COR-L47 (cell line): ENCODE results near the gene CD247.
A peak's percentile ranks its signal among the peaks of the same experiment; 100 is the strongest.

ENCODE experiments used
- DNase-seq: peaks from one replicate; lab custom pipeline; 2025; lab: John Stamatoyannopoulos, UW

The CD247 gene

DNA sequence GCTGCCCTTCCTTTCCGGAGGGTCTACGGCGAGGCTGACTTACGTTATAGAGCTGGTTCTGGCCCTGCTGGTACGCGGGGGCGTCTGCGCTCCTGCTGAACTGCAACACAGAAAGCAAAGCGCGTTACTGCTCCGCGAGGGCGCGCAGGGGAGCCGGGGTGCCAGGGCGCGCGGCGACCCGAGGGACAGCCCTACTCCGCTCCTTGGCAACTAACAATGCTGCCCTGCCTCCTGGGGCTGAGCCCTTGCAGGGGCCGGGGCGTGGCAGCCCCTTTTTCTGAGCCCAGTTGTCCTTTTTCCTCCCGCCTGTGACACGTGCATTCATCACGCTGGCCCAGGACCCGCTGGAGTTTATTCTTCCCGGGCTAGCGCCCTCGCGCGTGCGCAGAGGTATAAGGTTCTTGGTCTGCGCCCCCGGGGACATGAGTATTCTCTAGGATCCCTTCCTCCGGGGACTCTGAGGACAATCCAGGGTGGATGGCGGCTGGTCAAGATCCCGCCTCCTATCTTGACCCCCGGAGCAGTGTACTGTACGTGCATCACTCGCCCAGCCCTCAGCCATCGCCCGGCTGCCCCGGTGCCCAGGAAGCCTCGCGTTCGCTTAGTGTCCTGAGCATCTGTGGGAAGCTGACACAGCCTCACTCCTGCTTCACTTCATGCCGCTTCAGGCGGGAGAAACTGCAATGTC is 78.9 kb downstream of the CD247 start:
- peak; percentile 32 for DNase-seq

DNA sequence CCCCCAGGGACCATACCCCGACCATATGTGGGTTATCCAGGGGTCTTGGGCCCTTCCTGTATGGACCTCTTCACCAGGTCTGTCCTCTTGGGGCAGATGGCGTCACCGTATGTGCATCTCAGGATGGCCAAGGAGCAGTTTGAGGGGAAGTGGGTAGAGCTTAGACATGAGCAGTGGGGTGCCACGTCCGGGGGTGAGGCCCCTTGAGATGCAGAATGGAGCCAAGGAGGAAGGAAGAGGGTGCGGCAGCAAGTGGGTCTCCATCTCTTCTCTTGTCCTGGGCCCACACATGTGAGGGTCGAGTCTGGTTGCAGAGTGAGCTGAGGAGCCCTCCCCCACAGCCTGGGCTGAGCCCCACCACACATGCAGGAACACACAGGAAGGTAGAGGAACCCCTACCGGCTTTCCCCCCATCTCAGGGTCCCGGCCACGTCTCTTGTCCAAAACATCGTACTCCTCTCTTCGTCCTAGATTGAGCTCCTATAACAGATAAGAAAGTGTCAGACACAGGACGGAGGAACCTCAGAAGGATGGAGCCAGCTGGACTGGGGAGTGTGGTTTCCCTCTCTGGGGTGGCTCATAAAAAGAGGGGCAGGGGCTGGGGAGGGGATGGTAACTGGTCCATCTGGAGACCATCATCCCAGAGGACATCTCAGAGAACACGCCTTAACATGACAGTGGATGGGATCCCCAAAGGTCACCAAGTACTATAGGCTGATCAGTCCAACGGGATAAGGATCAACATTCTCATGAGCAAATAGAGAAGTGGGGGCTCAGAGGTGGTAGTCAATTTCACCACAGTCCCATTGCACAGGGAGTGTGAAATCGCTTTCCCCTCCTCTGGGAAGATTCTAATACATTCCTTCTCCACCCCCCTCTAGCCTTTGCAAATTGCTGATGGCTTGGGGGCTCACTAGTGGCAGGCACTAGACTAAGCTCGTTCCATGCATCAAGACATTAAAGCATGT is 79.9 kb downstream of the CD247 start:
- no peak for DNase-seq

DNA sequence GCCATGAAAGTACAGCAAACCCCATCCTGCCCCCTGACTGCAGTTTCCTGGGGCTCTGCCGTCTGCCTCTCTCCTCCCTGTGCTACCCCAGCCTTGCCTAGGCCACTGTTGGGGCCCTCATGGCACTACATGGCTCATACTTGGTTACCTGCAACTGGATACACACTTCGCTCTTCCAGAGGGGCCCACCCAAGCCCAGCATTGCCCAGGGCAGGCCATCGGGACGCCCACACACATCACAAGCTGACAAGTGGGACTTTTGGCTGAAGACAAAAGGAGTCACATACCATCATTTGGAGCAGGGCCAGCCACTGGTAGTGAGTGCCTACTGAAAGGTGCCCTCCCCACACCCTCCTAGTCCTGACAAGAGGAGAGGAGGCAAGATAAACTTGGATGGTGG is 82.8 kb downstream of the CD247 start:
- no peak for DNase-seq

DNA sequence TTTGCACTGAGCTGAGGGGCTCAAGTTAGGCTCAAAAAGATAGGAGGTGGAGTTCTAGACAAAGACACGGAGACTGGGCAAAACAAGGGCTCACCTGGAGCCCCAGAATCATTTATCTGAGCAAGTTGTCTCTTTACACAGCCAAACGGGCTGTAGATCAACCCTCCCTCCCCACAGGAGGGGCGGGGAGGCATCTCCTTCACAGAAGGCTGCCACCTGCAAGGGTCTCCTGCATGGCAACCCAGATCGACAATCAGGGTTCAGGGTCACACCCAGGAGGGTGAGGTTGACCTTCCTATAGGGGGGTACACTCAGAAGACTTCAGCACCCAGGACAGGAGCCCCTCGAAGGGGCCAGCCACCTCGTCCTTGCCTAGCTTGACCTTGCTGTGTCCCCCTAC is 84.0 kb downstream of the CD247 start:
- no peak for DNase-seq

DNA sequence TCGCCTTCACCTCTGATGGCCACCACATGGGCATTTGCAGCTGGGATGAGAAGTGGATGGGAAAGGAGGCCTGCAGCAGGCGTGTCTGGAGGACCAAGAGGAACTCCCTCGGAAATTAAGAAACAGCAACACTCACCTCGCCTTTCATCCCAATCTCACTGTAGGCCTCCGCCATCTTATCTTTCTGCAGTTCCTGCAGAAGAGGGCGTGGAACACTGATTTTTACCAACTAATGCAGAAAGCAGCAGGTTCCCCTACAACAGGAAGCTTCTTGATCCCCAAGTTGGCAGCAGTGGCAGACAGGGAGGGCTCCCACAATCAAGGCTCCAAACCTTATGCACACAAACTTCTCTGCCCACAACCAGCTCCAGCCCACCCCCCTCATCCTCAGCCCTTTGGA is 84.4 kb downstream of the CD247 start:
- DNase-seq, result no peak

DNA sequence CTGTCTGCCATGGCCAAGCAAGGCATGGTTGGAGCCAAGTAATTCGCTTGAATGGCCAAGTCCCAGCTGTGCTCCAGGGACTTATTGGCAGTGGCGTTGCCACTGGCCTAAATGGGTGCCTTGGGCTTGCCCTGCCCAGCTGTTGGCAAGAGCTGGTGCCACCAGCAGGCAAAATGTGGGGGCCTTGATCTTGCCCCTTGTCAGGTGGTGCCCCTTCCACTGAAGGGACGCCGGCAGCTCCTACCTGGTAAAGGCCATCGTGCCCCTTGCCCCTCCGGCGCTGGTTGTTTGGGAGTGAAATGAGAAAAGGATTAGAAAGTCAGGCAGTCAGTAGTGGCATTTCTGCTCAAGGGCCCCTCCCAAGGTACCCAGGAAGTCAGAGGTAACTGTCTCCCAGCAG is 85.5 kb downstream of the CD247 start:
- no peak for DNase-seq

DNA sequence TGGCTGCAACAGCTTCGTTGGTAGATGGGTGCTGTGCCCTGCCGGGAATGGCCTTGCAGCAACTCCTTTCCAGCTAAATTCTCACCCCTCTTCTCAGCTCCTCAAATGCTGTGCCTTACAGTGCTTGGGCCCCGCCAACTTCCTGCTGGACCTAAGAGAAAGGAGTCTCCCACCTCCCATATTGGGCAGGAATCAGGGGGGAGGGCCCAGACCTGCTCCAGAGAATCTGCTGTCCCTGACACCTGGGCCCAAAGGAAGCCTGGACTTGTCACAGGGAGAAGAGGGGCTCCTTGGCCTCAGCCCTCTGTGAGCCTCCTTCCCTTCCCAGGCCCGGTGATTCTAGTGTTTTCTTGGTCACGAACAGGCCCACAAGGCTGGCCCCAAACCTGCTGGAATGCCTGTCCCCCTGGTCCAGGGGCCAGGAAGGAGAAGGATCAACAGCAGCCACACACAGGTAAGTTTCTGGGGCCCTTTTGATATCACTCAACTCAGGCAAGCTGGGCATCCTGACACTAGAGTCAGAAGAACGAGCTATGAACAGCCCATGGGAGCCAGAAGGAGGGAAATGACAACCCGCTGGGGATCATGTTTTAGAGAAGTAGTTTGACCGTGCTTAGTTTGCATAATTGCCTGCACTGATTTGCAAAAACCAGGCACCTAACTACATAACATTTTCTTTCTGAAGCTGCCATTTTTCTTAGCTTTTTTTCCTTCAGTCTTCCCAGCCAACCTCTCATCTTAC is 86.2 kb downstream of the CD247 start:
- no peak for DNase-seq

DNA sequence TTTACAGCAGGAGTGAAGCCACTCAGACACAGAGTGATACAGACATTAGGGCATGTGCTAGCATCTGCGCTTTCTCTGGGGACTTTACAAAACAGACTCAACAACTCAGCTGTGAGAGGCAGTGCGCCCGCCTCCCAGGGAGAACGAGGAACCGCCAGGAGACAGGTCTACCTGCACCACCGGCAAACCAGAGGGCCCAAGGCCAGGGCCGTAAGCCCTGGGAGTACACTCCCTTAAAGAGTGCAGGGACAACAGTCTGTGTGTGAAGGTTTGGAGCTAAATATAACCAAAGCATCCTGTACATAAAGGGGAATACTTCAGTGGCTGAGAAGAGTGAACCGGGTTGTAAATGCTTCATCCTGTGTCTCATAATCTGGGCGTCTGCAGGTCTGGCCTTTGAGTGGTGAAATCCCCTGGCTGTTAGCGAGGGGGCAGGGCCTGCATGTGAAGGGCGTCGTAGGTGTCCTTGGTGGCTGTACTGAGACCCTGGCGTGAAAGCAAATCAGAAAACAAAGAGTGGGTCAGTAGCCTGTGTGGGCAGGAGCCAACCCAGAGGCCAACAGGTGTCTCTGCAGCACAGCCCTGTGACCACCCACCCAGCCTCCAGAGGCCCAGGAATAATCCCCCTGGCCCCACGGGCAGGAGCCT is 86.9 kb downstream of the CD247 start:
- no peak for DNase-seq

DNA sequence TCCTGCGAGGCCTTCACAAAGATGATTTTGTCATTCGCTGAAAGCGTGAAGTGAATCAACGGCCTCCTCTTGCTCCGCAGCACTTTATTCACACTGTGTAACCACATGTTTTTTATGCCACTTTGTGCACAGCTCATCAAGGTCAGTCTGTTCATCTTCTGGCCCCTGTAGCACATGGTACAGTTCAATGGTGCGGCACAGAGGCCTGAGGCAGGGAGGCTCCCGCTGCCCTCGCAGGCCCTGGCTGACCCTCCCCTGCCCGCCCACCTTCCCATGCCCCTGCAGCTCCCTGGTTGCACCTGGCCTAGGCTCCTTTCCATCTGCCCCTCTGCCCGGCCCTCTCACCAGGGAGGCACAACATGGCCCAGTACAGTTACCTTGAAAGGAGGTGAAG is 87.5 kb downstream of the CD247 start:
- DNase-seq, result no peak

DNA sequence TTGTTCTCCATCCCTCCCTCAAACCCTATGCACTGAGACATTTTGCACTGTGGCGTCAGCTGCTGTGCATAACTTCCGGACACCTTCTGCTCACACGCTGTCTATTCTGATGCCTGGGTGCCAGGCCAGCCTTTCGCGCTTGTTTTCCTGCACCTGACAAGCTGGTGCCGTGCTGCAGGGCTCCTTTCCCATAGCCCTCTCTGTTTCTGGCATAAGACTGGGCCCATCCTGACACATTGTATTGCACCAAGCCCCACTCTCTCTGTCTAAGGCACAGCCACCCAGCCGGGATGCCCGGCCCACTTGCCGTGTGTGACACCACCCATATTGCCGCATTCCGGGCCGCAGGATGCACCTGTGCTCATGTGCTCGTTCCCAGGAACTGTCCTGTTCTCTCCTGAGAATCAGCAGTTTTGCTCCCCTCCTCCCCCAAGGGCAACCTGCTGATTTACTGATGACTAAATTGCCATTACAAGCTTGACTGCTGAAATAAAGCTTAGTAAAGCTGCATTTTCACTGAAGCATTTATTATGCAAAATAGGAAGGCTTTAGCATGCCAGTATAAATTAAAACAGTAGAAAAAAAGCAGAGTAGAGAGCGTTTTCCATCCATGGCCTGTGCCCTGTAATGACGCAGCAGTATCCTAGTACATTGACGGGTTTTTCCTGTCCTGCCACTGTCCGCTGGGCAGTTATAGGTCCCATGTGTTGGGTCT is 88.0 kb downstream of the CD247 start:
- no peak for DNase-seq

DNA sequence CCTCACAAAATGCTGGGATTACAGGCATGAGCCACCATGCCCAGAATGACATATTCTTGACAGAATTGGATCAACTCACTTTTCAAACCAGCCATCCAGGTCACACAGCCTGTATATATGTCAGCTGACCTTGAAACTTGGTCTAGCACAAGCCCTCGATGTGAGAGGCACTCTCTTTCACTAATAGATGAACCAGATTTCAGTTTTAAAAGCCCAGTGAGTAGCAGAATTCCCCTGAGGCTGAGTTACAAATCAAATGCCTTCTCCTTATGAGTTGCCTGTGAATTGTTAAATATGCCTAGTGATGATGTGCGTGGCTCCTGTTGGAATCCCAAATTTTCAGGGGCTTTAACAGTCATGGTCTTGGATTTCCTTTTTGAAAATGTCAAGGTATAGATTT is 88.7 kb downstream of the CD247 start:
- no peak for DNase-seq

DNA sequence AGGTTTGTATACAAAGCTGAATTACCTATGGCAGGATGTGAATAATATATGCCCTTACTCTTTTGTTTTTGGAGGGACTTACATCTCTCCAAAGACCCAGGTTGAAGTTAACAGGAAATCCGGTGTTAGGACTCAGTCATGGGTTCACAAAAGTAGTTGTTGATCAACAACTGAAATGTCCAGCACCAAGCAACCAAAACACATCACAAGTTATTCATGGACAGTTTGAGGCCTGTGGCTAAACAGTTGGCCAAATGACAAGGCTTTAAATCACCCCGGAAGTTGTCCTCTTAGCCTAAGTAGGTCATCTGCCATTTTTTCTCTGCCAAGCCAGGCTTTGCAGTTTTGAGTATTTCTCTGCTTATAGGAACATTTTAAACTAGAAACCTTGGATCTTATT is 89.9 kb downstream of the CD247 start:
- DNase-seq, result no peak

DNA sequence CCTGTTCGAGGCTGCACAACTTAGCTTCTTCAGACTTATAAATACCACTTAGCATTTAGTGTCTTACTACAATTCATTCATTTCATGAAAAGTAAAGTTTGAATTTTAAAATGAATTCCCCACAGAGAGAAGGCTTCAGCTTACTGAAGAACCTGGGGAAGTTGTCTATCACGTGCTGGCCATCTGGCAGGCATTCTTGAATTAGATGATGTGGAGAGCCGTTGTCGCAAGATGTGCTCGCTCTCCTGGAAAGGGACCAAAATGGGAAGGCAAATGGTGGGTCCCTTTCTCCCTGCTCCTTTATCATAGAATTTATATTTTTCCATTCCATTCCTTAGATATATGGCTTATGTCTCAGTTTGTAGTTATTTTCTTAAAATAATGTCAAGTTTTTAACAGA is 90.5 kb downstream of the CD247 start:
- no peak for DNase-seq

DNA sequence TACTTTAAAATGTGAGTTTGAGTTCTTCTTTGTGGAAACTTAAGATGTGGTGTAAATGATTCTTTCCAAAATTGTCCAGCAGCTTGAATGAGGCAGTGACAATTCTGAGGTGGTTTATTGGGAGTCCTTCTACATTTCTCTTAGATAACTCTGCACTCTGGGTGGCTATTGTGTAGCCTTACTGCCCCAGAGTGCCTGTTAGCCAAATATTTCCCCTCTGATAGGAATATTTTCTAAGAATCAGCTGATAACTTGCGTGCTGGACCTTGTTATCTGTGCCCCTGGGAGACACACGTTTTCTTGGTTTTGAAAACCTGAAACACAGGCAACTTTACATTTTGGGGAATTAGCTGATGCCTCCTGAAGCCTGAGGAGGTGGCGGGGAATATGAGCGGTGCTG is 91.6 kb downstream of the CD247 start:
- no peak for DNase-seq

DNA sequence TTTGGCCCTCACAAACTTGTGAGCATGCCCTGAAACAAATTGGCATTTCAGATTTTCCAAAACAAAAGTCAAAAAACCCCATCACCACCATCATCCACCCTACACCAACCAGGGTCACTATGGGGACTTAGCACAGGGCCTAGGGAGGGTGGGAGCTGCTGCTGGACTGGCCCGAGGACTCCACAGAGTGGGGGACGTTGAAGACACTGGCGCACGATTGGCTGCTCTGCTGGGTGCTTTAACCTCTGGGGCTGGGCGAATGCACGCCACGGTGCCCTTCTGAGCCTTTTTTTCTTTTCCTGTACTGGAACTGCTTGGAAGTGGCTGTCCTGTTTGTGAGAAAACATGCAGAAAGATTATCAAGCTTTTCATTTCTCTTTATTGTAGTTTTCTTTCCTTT is 92.8 kb downstream of the CD247 start:
- no peak for DNase-seq

DNA sequence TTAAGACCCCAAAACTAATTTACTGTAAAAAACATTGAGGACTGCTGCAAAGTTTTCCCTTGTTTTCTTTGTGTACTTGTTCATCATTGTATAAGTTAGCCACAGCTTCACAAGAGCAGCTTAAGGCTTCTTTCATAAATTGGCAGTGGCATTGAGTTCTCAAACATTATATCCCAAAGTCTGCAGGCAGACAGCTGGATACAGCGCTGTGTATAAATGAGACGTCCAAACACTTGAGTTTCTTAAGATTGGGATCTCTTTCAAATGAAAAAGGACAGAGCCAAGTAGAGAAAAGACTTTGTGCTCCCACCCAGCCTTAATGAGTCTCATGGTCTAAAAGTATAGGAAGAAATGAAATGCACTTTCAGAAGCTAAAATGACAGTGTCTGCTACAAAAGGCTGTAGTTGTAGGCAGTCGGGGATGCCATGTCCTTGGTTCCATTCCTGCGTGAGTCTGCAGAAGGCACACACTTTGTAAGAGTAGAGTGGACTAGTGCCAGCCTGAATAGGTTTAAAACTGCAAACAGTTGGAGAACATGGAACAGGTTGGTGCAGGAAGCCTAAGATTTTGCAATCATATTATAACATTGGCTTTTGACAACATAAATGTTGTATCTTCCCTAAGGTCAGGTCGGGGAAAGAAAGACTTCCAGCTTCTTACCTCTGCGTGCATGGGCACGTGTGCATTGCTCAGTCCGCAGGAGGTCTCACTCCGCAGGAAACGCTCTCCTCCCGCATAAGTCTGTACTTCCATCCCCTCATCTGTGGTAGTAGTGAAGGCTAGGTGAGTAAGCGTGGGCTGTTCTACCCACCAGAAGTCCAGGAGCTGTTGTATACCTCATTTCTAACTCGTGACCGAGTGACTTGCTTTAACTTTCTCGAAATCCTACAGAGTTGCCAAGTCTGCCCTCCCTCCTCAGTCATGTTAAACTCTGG is 94.4 kb downstream of the CD247 start:
- no peak for DNase-seq

DNA sequence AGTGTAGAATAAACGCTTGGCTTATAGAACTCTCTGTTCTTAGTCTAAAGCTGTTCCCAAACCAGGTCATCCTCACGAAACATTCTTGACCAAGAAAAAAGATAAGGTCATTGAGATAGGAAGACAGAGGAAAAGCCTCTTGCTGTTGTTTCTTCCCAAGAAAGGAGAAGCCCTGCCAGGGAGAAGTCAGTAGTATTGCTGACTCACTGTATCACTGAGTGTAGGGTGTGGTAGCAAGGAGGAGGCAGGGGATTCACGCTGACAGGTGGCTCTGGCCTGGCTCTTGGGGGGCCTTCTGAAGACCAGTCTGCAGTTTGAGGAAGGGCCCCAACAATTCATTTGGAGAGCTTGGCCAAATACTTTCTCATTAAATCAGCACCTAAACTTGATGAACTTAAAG is 97.8 kb downstream of the CD247 start:
- DNase-seq, result no peak

DNA sequence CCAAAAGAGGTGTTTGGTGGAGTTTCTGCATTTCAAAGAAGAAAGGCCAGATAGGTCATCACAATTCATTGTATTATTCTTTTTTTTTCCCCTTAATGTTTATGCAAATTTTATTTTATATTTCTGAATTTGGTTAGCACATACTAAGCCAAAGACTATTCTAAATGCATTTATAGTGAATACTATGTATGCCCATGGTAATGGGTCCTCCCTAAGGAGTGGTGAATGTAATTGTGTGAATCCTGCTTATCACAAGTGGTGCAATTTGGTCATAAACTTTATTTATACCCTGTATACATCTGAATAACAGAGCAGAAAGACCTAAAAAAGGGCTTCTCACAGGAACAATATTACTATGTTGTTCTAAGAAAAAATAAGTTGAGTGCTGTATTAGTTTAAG is 99.1 kb downstream of the CD247 start:
- no peak for DNase-seq

DNA sequence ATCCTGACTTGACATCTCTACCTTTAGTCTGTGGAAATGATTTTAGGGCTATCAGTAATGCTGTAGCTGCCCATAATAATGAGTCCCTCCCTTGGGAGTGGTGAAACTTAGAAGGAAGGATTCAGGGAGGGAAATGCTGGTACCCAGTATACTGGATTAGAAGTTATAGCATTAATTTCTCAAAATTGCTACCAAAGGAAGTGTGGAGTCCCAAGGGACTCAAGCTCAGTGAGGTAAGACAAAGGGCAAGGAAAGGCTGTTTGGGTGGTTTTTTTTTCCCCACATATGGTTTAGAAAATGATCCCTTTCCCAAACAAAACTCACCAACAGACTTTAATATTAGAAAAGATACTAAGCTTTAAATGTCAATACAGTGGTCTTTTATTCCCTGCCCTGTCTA is 99.9 kb downstream of the CD247 start:
- no peak for DNase-seq

DNA sequence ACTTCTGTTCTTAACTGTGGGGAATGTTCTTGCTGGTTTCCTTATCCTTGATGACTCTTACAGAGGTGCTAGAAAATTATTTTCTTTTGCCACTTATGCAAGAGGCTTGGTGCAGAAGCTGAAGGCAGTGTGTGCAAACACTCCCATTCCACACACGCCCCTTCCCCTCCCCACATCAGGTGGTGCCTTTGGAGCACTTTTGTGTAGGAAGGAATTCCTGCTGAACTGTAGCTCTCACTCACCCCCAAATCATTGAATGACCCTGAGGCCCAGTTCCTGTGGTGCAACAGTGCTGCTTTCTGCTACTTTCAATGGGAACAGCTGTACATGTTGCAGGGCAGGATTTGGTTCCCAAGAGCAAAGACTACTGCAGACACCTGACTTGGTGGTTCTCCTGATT is 101.8 kb downstream of the CD247 start:
- DNase-seq, result no peak

DNA sequence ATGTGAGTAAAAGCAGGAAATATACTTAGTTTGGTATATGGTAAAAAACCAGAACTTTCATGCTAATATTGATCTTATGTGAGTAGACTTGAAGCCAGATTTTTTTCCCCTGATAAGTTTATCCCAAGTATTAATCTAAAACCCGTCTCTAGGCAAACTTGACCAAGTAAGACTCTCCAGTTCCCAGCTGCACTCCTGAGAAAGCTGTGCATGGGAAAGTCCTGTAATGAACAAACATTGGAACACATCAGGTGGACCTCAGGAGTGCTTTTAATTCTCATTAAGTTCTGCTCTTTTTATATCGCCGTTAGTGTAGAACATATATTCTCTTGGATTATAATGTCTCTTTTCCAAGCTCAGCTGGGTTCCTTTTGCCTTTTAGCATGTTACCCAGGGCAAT is 105.0 kb downstream of the CD247 start:
- DNase-seq, result no peak
